HG03139 (cell line): ENCODE measurements around the gene BRCA2.
"Not testable (repeated sequence)": the region's sequence is repeated elsewhere in the genome, so short reads cannot be mapped to it uniquely, and the experiment has no call there.

Source experiments
- ATAC-seq: cut with Tn5 transposase; IDR thresholded peaks from one replicate; pipeline ENCODE4 v1.9.1; 2021; ENCODE audit not compliant: unreplicated experiment

BRCA2 gene

DNA sequence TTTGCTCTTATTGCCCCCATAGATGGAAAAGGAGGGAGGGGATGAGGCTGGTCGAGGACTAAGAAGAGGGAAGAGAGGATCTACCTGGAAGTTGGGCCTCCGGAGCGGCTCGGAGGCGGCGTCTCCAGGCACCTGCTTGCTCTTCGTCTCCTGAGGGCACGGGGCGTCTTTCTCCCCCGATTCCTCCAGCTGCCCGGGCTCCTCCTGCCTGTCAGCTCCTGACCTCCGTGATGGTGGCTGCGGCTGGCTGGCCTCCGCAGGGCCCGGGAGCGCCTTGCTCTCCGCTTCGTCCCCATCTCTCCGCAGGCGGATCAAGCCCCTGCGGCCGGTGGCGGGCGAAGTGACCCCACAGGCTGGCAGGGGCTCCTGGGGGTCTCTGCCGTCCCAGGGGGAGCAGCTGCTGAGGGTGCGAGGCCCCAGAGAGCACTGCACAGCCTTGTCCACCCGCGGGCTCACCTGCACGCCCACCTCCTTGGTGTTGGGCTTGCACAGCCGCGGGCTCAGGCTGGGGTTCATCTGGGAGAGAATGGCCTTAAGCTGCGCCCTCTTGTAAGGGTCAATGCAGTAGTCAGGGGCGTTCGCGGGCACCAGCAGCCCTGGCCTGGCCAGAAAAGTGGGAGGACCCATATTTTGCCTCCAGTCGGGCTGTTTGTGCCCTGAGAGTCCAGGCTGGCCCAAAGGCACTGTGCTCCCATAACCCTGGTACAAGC lies 4.0 kb upstream of the BRCA2 start:
- ATAC-seq: no peak

DNA sequence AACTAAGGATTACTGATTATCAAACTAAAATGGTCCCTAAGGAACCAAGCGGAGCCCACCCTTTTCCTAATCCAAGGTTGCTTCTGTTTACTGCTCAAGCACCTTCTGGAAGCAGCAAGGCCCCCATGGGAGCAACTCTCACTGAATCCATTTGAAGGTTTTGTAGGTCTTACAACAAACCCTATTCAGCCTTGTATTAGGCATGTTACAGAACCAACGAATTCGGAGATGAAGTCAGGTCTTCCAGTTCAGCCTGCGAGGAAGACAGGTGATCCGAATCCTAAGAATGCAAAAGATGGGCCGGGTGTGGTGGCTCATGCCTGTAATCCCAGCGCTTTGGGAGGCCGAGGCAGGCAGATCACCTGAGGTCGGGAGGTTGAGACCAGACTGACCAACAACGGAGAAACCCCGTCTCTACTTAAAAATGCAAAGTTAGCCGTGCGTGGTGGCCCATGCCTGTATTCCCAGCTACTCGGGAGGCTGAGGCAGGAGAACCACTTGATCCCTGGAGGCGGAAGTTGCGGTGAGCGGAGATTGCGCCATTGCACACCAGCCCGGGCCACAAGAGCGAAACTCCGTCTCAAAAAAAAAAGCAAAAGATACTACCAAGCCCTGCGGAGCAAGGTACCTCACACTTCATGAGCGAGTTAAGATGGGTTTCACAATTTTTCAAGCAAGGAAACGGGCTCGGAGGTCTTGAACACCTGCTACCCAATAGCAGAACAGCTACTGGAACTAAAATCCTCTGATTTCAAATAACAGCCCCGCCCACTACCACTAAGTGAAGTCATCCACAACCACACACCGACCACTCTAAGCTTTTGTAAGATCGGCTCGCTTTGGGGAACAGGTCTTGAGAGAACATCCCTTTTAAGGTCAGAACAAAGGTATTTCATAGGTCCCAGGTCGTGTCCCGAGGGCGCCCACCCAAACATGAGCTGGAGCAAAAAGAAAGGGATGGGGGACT lies 754 bp upstream of the BRCA2 start:
- peak; percentile 13 for ATAC-seq

DNA sequence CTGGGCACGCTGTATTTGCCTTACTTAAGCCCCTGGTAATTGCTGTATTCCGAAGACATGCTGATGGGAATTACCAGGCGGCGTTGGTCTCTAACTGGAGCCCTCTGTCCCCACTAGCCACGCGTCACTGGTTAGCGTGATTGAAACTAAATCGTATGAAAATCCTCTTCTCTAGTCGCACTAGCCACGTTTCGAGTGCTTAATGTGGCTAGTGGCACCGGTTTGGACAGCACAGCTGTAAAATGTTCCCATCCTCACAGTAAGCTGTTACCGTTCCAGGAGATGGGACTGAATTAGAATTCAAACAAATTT lies 676 bp downstream of the BRCA2 start:
- peak; percentile 32 for ATAC-seq

DNA sequence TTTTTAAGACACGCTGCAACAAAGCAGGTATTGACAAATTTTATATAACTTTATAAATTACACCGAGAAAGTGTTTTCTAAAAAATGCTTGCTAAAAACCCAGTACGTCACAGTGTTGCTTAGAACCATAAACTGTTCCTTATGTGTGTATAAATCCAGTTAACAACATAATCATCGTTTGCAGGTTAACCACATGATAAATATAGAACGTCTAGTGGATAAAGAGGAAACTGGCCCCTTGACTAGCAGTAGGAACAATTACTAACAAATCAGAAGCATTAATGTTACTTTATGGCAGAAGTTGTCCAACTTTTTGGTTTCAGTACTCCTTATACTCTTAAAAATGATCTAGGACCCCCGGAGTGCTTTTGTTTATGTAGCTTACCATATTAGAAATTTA lies 1.2 kb downstream of the BRCA2 start:
- no peak for ATAC-seq

DNA sequence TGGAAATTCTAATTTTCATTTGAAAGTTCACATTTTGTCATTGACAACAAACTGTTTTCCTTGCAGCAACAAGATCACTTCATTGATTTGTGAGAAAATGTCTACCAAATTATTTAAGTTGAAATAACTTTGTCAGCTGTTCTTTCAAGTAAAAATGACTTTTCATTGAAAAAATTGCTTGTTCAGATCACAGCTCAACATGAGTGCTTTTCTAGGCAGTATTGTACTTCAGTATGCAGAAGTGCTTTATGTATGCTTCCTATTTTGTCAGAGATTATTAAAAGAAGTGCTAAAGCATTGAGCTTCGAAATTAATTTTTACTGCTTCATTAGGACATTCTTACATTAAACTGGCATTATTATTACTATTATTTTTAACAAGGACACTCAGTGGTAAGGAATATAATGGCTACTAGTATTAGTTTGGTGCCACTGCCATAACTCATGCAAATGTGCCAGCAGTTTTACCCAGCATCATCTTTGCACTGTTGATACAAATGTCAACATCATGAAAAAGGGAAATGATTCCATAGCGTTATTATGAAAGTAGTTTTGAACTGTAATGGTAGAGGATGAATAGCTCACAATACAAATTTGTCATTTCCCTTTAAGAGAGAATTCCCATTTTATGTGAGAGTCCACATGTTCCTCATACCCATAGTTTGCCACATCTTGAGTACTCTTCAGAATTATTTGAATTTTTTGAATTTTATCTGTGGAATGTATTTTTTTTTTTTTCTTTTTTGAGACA lies 2.6 kb downstream of the BRCA2 start:
- ATAC-seq: no peak

DNA sequence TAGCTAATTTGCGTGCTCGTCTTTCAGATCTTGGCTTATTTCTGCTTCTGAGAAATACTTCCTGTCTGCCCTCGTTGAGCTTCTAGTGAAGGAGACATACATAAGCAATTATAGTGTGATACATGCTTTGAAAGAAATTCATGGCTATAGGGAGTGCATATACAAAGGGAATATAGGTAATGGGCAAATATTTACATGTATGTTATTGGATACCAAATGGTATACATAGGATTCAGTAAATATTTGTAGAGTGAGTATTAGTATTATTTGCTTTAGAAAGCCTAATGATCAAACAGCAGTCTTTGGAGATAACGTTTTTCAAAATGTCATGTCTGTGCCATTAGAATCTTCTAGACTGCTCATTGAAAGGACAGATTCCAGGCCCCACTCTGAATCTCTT lies 5.2 kb downstream of the BRCA2 start:
- ATAC-seq: no peak

DNA sequence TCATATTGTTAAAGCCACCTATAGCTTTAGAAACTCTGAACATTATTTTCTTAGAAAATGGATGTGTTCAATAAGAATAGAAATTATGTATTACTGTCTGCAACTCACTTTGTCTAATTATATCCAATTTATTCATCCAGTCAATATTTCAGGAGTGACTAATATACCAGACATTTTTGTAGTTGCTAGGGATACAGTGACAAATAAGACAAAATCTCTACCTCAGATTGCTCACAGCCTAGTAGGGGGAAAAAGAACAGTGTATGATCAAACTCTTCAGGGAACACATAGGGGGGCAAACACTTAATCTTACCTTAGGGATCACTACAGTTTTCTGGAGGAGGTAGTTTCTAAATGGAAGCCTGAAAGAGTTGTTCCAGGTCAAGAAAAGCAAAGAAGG lies 8.6 kb downstream of the BRCA2 start:
- ATAC-seq: no peak

DNA sequence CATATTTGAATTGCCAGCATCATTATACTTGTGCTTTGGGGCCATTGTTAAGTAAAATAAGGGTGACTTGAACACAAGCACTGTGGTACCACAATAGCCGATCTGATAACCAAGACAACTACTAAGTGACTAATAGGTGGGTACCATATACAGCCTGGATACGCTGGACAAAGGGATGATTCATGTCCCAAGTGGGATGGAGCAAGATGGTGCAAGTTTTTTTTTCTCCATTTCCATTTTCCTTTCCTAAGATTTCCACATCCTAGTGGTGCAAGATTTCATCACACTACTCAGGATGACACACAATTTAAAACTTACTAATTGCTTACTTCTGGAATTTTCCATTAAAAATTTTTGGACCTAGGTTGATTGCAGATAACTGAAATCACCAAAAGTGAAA lies 15.1 kb downstream of the BRCA2 start:
- ATAC-seq: no peak

DNA sequence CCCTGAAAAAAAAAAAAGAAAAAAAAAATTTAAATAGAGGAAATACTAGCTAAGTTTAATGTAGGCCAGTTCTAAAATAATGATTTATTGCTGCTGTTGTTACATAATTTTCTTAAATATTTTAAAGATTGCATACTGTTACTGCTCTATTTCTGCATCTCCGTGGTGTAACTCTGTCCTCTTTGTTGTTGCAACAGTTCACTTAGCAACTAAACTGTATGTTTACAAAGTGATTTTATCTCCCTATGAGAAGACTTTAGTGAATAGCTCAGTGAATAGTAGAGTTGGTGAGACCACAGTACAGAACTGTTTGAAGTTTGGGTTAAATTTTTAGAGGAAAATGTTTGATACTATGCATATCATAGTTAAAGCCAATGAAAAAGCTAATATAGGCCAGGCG lies 19.4 kb downstream of the BRCA2 start:
- ATAC-seq: no peak

DNA sequence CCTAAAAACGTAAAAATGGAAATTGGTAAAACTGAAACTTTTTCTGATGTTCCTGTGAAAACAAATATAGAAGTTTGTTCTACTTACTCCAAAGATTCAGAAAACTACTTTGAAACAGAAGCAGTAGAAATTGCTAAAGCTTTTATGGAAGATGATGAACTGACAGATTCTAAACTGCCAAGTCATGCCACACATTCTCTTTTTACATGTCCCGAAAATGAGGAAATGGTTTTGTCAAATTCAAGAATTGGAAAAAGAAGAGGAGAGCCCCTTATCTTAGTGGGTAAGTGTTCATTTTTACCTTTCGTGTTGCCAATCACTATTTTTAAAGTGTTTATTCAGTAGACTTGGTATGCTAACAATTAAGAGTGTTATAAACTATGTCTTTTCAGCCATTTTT lies 25.6 kb downstream of the BRCA2 start:
- ATAC-seq: no peak

DNA sequence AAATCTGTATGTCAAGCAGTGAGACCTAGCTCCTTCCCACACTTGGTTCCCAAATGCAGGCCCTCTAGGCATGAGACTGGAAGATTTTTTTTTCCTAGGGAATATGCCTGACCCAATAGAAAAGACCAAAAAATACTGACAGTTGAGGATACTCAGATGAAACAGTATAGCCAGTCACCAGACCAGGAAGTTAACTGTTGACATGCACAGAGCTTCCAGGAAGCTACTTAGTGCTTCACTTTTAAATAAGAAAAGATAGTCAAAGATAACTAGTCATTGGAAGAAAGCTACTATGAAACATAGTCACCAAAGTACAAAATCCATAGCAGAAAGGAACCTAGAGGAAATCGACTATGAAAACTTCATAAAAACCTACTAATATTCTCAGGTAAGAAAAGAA lies 32.3 kb downstream of the BRCA2 start:
- ATAC-seq: no peak

DNA sequence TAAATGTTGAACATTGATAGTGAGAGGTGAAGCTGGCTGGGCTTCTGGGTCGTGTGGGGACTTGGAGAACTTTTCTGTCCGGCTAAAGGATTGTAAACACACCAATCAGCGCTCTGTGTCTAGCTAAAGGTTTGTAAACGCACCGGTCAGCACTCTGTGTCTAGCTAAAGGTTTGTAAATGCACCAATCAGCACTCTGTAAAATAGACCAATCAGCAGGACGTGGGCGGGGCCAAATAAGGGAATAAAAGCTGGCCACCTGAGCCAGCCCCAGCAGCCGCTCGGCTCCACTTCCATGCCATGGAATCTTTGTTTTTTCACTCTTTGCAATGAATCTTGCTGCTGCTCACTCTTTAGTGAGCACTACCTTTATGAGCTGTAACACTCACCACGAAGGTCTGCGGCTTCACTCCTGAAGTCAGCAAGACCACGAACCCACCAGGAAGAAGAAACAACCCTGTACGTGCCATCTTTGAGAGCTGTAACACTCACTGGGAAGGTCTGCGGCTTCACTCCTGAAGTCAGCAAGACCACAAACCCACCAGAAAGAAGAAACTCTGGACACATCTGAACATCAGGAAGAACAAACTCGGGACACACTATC lies 35.6 kb downstream of the BRCA2 start:
- ATAC-seq: not testable (repeated sequence)

DNA sequence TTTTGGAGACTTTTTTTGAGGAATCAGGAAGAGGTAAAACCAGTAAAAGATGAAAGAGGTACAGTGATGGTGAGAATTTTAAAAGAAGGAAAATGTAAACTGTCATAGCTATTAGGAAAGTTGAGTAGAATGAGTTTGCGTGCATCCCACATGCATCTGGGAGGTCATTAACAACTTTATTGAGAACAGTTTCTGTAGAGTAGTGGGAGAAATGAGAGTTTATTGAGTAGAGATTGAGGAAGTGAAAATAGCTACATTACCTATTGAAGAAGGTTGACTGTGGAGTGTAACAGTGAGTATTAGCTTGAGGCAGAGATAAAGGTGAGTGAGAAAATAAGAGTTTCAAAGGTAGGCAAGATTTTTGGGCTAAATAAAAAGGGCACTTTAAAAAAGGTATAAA lies 38.7 kb downstream of the BRCA2 start:
- no peak for ATAC-seq

DNA sequence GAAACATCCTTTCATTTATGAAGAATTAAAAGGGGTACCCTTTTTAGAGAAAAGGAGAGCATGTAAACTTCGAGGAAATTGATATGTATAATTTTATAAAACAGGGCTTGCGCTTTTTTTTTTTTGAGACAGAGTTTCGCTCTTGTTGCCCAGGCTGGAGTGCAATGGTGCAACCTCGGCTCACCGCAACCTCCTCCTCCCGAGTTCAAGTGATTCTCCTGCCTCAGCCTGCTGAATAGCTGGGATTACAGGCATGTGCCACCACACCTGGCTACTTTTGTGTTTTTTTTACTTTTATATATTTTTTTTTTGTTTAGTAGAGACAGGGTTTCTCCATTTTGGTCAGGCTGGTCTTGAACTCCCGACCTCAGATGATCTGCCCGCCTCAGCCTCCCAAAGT lies 40.6 kb downstream of the BRCA2 start:
- ATAC-seq: not testable (repeated sequence)

DNA sequence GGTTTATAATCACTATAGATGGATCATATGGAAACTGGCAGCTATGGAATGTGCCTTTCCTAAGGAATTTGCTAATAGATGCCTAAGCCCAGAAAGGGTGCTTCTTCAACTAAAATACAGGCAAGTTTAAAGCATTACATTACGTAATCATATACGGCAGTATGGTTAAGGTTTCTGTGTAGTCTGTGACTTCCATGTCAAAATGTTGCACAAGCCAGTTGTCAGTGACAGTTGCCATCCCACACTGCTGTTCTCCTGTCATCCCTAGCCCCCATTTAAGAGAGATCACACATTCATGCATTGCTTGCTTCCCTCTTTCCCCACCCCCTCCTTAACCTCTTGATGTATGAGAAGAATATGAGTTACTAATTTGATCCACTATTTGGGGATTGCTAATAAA lies 47.3 kb downstream of the BRCA2 start:
- no peak for ATAC-seq

DNA sequence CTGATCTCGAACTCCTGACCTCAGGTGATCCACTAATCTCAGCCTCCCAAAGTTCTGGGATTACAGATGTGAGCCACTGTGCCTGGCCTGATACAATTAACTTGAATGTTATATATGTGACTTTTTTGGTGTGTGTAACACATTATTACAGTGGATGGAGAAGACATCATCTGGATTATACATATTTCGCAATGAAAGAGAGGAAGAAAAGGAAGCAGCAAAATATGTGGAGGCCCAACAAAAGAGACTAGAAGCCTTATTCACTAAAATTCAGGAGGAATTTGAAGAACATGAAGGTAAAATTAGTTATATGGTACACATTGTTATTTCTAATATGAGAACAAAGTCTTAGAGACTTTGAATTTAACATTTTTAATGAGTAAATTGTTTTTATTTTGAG lies 55.5 kb downstream of the BRCA2 start:
- no peak for ATAC-seq

DNA sequence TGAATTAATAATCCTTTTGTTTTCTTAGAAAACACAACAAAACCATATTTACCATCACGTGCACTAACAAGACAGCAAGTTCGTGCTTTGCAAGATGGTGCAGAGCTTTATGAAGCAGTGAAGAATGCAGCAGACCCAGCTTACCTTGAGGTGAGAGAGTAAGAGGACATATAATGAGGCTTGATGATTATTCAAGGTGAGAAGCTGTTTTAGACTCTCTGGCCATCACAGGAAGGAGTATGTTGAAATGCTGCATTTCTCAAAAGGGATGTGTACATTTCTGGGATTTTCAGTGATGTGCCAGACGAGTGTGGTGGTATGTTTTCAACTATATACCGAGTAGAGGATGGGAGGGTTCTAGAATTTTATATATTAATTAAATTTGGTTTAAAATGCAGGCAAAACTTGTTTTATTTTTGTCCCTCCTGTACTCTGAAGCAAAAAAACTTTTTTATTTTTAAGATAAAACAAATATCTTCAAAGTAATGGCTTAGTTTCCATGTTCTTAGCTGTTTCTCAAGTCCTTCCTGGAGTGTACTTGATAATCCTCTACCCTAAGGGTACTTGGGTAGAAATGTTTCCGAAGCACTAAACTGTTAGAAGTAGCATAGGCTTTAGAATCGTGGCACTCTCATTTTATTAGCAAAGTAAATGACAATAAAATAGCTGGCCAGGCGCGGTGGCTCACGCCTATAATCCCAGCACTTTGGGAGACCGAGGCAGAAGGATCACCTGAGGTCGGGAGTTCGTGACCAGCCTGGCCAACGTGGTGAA lies 61.5 kb downstream of the BRCA2 start:
- ATAC-seq: no peak

DNA sequence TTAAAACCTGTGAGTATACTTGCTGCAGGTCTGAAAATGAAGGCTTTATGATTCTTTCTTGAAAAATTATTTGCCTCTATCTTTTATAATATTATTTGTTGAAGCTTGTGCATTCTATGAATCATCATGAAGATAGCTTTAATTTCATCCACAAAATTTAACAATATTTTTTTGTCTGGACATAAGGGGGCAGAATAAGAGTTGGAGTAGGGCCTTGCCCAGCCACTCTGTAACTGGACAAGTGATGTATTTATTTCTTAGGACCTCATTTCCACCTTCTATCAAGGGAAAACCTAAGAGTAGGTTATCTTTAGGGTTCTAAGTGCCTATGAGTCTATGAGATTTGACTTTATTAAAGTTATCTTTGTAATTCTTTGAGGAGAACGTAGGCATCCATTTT lies 62.7 kb downstream of the BRCA2 start:
- ATAC-seq: no peak

DNA sequence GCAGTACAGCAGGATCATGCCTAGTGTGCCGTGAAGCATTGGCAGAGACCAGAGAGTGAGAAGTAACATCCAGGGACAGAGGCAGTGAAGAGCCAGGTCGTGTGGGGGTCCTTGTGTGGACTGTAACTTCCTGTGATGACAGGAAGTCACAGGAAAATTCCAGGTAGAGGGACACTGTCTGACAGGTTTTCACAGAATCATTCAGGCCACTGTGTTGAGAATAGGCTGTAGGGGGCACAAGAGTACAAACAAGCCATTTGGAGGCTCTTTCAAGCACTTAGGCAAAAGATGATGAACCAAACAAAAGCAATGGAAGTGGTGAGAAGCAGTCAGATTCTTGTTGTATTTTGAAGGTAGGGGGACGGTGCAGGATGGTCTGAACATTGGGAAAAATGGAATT lies 66.2 kb downstream of the BRCA2 start:
- ATAC-seq: no peak

DNA sequence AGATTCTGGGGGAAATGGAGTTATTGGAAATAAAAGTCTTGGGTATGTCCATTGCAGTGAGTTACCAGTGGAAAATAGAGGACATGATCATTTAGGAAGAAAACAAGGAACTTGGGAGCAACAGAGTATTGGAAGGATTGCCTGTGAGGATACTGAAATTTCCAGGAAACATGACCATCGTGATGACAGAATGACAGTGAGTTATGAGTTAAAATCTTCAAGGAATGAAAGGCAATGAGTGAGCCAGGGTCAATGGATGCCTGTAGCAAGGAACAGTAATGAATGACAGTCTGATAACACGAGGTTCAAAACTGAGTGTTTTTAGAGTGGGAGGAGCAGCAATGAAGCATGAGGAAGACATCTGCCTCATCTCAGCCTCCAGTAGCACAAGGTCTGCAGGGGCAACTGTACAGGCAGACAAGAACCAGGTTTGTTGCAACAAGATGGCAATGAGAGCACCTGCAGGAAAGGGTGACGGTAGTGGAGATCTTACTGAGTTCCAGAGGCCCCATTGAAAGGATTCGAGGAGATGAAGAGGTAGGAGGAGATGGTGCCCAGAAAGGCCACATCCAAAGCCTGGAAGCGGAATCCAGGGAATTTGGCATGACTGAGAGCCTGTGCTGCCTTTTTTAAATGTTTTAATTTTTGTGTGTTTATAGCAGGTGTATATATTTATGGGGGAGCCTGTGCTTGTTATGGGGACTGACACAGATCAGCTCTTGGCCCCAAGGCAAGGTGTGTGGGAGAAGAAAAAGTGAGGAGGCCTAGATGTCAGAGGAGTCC lies 68.7 kb downstream of the BRCA2 start:
- ATAC-seq: no peak
